Measurements from ENCODE around the gene AHDC1.

Gene AHDC1

GRCh38 chr1:27574871-27575831 lies 28.8 kb downstream of the AHDC1 start:
- DNase-seq, result no peak

- DNase-seq, result no peak
Measured at GRCh38 chr1:27574001-27574781, 29.8 kb downstream of the AHDC1 start.

- DNase-seq, result no peak
Measured at GRCh38 chr1:27572679-27573426, 31.1 kb downstream of the AHDC1 start.

- DNase-seq, result no peak
Measured at GRCh38 chr1:27572019-27572678, 31.8 kb downstream of the AHDC1 start.

GRCh38 chr1:27571439-27572018 lies 32.4 kb downstream of the AHDC1 start:
- DNase-seq, result no peak

- no peak for DNase-seq
Measured at GRCh38 chr1:27570784-27571183, 33.2 kb downstream of the AHDC1 start.

GRCh38 chr1:27570356-27570755 lies 33.6 kb downstream of the AHDC1 start:
- DNase-seq, result no peak

GRCh38 chr1:27569506-27570291 lies 34.2 kb downstream of the AHDC1 start:
- no peak for DNase-seq

- no peak for DNase-seq
Measured at GRCh38 chr1:27569088-27569460, 34.9 kb downstream of the AHDC1 start.

- DNase-seq, result peak; percentile 96
Measured at GRCh38 chr1:27568300-27569087, 35.5 kb downstream of the AHDC1 start.

GRCh38 chr1:27567971-27568299 lies 36.0 kb downstream of the AHDC1 start:
- DNase-seq, result no peak

GRCh38 chr1:27567146-27567526 lies 36.8 kb downstream of the AHDC1 start:
- DNase-seq, result no peak

GRCh38 chr1:27566462-27567145 lies 37.3 kb downstream of the AHDC1 start:
- no peak for DNase-seq

GRCh38 chr1:27564710-27565649 lies 39.0 kb downstream of the AHDC1 start:
- DNase-seq, result no peak

- no peak for DNase-seq
Measured at GRCh38 chr1:27563591-27564471, 40.1 kb downstream of the AHDC1 start.

- no peak for DNase-seq
Measured at GRCh38 chr1:27563341-27563590, 40.7 kb downstream of the AHDC1 start.

- DNase-seq, result no peak
Measured at GRCh38 chr1:27562534-27563340, 41.2 kb downstream of the AHDC1 start.

Data from stimulated activated CD8-positive, alpha-beta memory T cell treated with anti-CD3 and anti-CD28 coated beads, Interleukin-4, amount 100 ng/mL, for 48 hours (primary cell).